ENCODE data around the gene SPG11. TPM values are rescaled to one million over a fixed set of nuclear protein-coding genes. Genes with fewer than 3 reads are reported as not detected.
"Not testable (repeated sequence)": the region's sequence is repeated elsewhere in the genome, so short reads cannot be mapped to it uniquely, and the experiment has no call there.

SPG11 gene
- polyA plus RNA-seq, 2 donors, result 23.5 to 29.4 TPM

DNA sequence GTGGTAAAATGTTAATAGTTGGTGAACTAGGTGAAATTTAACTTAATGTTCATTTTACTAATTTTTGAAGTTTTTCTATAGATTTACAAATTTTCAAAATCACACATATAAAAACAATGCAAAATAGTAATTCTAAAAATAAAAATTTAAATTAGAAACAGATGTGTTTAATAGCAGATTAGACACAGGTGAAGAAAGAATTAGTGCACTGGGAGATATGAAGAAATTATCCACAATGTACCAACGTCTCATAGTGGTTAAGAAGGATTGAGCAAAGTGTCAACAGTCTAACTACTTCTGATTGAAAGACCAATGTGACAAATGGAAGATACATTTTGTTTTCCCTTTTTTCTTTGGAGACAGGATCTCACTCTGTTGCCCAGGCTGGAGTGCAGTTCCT lies 26.5 kb downstream of the SPG11 start:
- no peaks in the 10 kb centered on the region for H3K9me3 ChIP-seq (ENCODE audit: control insufficient read depth in 2 of 2, insufficient read depth in 1 of 2, low read depth in 1 of 2, low read length in 1 of 2)
- no peaks in the 10 kb centered on the region for H3K27me3 ChIP-seq (ENCODE audit: control insufficient read depth in 1 of 2, insufficient read depth in 2 of 2, low read length in 2 of 2)
- H3K4me1 ChIP-seq (ENCODE audit: control insufficient read depth in 2 of 2, insufficient read depth in 2 of 2, low read length in 1 of 2), result no peaks in the 10 kb centered on the region
- 86 to 97% methylated on average over 1 of the region's 1 CpG for WGBS, 2 donors
- no peak overlapping the region for H3K27ac ChIP-seq (ENCODE audit: low read depth in 2 of 2, low read length in 1 of 2)
- no peak overlapping the region for H3K4me3 ChIP-seq (ENCODE audit: low read depth in 1 of 2, low read length in 2 of 2)
- H3K36me3 ChIP-seq (ENCODE audit: control insufficient read depth in 2 of 2, insufficient read depth in 2 of 2, low read length in 1 of 2), result peaks cover 5 to 7% of the 10 kb centered on the region in 2 donors

DNA sequence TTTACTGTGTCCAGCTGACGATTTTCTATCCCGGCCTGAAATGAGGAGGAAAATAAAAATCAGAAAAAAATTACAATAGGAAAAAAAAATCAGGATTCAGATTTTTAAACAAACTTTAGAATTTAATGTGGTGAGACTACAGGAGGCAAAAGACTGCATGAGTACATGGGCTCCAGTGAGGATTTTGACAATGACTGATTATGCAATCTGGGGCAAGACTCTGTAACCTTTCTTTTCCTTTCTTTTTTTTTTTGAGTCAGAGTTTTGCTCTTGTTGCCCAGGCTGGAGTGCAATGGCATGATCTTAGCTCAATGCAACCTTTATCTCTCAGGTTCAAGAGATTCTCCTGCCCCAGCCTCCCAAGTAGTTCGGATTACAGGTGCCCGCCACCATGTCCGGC lies 29.9 kb downstream of the SPG11 start:
- H3K4me1 ChIP-seq (ENCODE audit: control insufficient read depth in 2 of 2, insufficient read depth in 2 of 2, low read length in 1 of 2), result no peaks in the 10 kb centered on the region
- peaks cover 7 to 11% of the 10 kb centered on the region in 2 donors for H3K36me3 ChIP-seq (ENCODE audit: control insufficient read depth in 2 of 2, insufficient read depth in 2 of 2, low read length in 1 of 2)
- H3K9me3 ChIP-seq (ENCODE audit: control insufficient read depth in 2 of 2, insufficient read depth in 1 of 2, low read depth in 1 of 2, low read length in 1 of 2), result no peaks in the 10 kb centered on the region
- H3K4me3 ChIP-seq (ENCODE audit: low read depth in 1 of 2, low read length in 2 of 2), result no peak overlapping the region
- no peak overlapping the region for H3K27ac ChIP-seq (ENCODE audit: low read depth in 2 of 2, low read length in 1 of 2)
- 85 to 91% methylated on average over 5 of the region's 5 CpGs for WGBS, 2 donors
- no peaks in the 10 kb centered on the region for H3K27me3 ChIP-seq (ENCODE audit: control insufficient read depth in 1 of 2, insufficient read depth in 2 of 2, low read length in 2 of 2)

DNA sequence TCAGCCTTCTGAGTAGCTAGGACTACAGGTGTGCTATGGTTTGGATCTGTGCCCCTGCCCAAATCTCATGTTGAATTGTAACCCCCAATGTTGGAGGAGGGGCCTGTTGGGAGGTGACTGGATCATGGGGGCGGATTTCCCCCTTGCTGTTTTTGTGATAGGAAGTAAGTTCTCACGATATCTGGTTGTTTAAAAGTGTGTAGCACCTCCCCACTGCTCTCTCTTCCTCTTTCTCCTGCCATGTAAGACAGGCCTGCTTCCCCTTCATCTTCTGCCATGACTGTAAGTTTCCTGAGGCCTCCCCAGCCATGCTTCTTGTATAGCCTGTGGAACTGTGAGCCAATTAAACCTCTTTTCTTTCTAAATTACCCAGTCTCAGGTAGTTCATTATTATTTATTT lies 38.2 kb downstream of the SPG11 start:
- 88 to 91% methylated on average over 2 of the region's 2 CpGs for WGBS, 2 donors
- H3K27ac ChIP-seq (ENCODE audit: low read depth in 2 of 2, low read length in 1 of 2); H3K4me3 ChIP-seq (ENCODE audit: low read depth in 1 of 2, low read length in 2 of 2); H3K9me3 ChIP-seq (ENCODE audit: control insufficient read depth in 2 of 2, insufficient read depth in 1 of 2, low read depth in 1 of 2, low read length in 1 of 2); H3K4me1 ChIP-seq (ENCODE audit: control insufficient read depth in 2 of 2, insufficient read depth in 2 of 2, low read length in 1 of 2); H3K27me3 ChIP-seq (ENCODE audit: control insufficient read depth in 1 of 2, insufficient read depth in 2 of 2, low read length in 2 of 2); H3K36me3 ChIP-seq (ENCODE audit: control insufficient read depth in 2 of 2, insufficient read depth in 2 of 2, low read length in 1 of 2): not testable (repeated sequence)

DNA sequence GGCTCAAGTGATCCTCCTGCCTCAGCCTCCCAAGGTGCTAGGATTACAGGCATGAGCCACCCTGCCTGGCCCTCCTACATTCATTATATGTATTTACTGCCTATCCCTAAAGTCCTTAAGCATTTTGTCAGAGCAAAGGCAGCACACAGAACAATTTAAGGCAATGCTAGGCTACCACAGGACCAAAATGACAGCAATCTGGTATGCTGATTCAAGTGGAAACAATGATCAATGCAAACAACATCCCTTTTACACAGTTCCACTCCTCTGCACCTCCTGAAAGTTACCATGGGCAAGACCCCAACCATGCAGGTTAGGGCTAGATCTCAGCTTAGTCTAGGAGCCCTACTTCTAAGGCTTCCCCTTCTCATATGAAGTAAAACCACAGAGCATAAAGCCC lies 40.3 kb downstream of the SPG11 start:
- Histone ChIP-seq H3K4me3 (ENCODE audit: low read depth in 1 of 2, low read length in 2 of 2) (no peak overlapping the region), H3K27me3 (ENCODE audit: control insufficient read depth in 1 of 2, insufficient read depth in 2 of 2, low read length in 2 of 2) (no peaks in the 10 kb centered on the region), H3K4me1 (ENCODE audit: control insufficient read depth in 2 of 2, insufficient read depth in 2 of 2, low read length in 1 of 2) (no peaks in the 10 kb centered on the region), H3K36me3 (ENCODE audit: control insufficient read depth in 2 of 2, insufficient read depth in 2 of 2, low read length in 1 of 2) (peaks cover 2 to 3% of the 10 kb centered on the region in 2 donors), H3K27ac (ENCODE audit: low read depth in 2 of 2, low read length in 1 of 2) (no peak overlapping the region), H3K9me3 (ENCODE audit: control insufficient read depth in 2 of 2, insufficient read depth in 1 of 2, low read depth in 1 of 2, low read length in 1 of 2) (no peaks in the 10 kb centered on the region)

DNA sequence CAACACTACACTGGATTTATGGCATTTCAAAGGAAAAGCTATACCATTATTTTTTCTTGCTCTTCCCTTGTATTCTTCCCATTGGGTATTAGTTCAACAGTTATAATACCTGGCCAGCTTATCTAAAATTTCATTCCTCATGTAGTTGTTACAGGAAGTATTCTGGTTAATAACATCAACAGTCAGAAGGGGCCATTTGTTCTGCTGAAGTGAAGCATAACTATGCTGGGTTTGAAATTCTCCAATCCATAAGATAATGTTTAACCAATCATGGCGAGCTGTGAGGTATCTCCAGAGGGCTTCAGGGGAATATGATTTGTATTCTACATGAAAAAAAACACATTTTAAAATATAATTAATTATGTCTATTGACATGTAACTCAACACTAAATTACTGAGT lies 43.4 kb downstream of the SPG11 start:
- no peaks in the 10 kb centered on the region for H3K9me3 ChIP-seq (ENCODE audit: control insufficient read depth in 2 of 2, insufficient read depth in 1 of 2, low read depth in 1 of 2, low read length in 1 of 2)
- WGBS, 2 donors, result 84 to 95% methylated on average over 1 of the region's 1 CpG

DNA sequence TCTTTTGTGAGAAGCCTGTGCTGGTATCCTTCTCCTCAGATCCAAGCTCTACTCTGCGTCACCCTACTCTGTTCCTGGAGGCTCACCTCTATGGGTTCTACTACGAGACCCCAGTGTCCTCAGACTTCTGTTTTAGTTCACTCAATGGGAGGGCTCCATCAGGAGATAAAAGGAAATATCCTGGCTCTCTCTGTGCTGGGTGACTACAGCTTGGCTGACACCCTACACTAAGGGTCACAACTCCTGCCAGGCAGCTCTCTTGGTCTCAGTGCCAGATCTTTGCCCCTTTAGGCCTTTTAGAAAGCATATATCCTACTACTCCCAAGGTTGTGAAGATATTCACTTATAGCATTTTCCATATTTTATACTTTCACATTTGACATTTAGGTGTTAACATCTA lies 46.5 kb downstream of the SPG11 start:
- Histone ChIP-seq H3K4me3 (ENCODE audit: low read depth in 1 of 2, low read length in 2 of 2) (no peak overlapping the region), H3K36me3 (ENCODE audit: control insufficient read depth in 2 of 2, insufficient read depth in 2 of 2, low read length in 1 of 2) (peaks cover 0 to 10% of the 10 kb centered on the region in 2 donors), H3K27ac (ENCODE audit: low read depth in 2 of 2, low read length in 1 of 2) (no peak overlapping the region), H3K27me3 (ENCODE audit: control insufficient read depth in 1 of 2, insufficient read depth in 2 of 2, low read length in 2 of 2) (no peaks in the 10 kb centered on the region), H3K4me1 (ENCODE audit: control insufficient read depth in 2 of 2, insufficient read depth in 2 of 2, low read length in 1 of 2) (no peaks in the 10 kb centered on the region), H3K9me3 (ENCODE audit: control insufficient read depth in 2 of 2, insufficient read depth in 1 of 2, low read depth in 1 of 2, low read length in 1 of 2) (no peaks in the 10 kb centered on the region)
- WGBS, 2 donors, result 97 to 98% methylated on average over 2 of the region's 2 CpGs

More for the DNA sequence above, 43.4 kb downstream of the SPG11 start:
- Histone ChIP-seq H3K4me1 (ENCODE audit: control insufficient read depth in 2 of 2, insufficient read depth in 2 of 2, low read length in 1 of 2) (no peaks in the 10 kb centered on the region), H3K27ac (ENCODE audit: low read depth in 2 of 2, low read length in 1 of 2) (no peak overlapping the region), H3K36me3 (ENCODE audit: control insufficient read depth in 2 of 2, insufficient read depth in 2 of 2, low read length in 1 of 2) (peaks cover 2% of the 10 kb centered on the region in 2 donors), H3K27me3 (ENCODE audit: control insufficient read depth in 1 of 2, insufficient read depth in 2 of 2, low read length in 2 of 2) (no peaks in the 10 kb centered on the region), H3K4me3 (ENCODE audit: low read depth in 1 of 2, low read length in 2 of 2) (no peak overlapping the region)

DNA sequence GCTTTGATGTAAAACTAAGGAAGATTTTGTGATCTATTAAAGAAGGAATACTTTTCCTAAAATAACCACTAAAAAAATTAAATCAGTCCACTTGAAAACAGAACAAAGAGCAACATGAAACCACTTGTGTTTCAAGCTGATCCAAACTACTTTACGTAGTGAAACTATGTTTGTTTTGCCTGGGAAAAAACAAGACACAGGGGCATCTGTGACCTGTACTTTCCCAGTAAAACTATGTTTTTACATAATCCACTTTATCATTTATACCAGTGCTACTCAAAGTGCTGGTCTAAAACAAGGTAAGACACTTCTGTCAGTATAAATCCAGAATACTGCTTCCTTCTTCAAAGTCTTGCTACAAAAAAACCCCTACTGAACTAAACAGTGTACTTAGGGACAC lies 56.7 kb downstream of the SPG11 start:
- Histone ChIP-seq H3K27ac (ENCODE audit: low read depth in 2 of 2, low read length in 1 of 2) (no peak overlapping the region), H3K4me3 (ENCODE audit: low read depth in 1 of 2, low read length in 2 of 2) (no peak overlapping the region), H3K4me1 (ENCODE audit: control insufficient read depth in 2 of 2, insufficient read depth in 2 of 2, low read length in 1 of 2) (no peaks in the 10 kb centered on the region), H3K9me3 (ENCODE audit: control insufficient read depth in 2 of 2, insufficient read depth in 1 of 2, low read depth in 1 of 2, low read length in 1 of 2) (no peaks in the 10 kb centered on the region), H3K27me3 (ENCODE audit: control insufficient read depth in 1 of 2, insufficient read depth in 2 of 2, low read length in 2 of 2) (no peaks in the 10 kb centered on the region), H3K36me3 (ENCODE audit: control insufficient read depth in 2 of 2, insufficient read depth in 2 of 2, low read length in 1 of 2) (peaks cover 5 to 8% of the 10 kb centered on the region in 2 donors)
- WGBS, 2 donors, result 86 to 88% methylated on average over 1 of the region's 1 CpG

DNA sequence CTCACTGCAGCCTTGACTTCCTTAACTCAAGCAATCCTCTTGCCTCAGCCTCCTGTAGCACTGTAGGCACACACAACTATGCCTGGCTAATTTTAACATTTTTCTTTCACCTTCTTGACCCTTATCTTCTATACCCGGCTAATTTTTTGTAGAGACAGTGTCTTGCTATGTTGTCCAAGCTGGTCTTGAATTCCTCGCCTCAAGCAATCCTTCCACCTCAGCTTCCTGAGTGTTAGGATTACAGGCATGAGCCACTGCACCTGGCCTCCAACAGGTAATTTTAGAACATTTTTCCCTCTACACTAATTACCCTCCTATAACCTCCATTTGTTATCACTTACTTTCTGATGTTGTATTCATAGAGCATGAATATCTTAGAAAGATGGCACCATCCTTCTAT lies 60.3 kb downstream of the SPG11 start:
- no peak overlapping the region for H3K27ac ChIP-seq (ENCODE audit: low read depth in 2 of 2, low read length in 1 of 2)
- H3K36me3 ChIP-seq (ENCODE audit: control insufficient read depth in 2 of 2, insufficient read depth in 2 of 2, low read length in 1 of 2), result peaks cover 5 to 11% of the 10 kb centered on the region in 2 donors
- no peak overlapping the region for H3K4me3 ChIP-seq (ENCODE audit: low read depth in 1 of 2, low read length in 2 of 2)
- no peaks in the 10 kb centered on the region for H3K9me3 ChIP-seq (ENCODE audit: control insufficient read depth in 2 of 2, insufficient read depth in 1 of 2, low read depth in 1 of 2, low read length in 1 of 2)
- 98% methylated on average over 2 of the region's 2 CpGs for WGBS, 2 donors
- H3K27me3 ChIP-seq (ENCODE audit: control insufficient read depth in 1 of 2, insufficient read depth in 2 of 2, low read length in 2 of 2), result no peaks in the 10 kb centered on the region
- no peaks in the 10 kb centered on the region for H3K4me1 ChIP-seq (ENCODE audit: control insufficient read depth in 2 of 2, insufficient read depth in 2 of 2, low read length in 1 of 2)

DNA sequence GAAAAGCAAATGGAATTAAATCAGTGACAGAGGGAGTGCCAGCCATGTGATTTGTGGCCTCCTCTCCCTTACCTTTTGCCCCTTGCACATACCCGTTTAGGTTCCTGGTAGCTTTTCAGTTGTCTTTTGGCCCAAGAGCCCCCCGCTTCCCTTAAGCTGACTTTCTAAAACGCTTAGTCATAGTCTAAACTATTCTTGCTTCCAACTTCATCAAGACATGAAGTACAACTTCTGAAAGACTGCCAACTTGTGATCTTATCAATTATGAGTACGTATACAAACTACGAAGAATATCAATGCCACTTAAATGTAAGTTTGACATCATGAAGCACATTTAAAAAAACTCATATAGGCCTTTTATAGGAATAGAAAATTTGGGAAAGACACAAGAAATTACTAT lies 64.6 kb downstream of the SPG11 start:
- no peak overlapping the region for H3K27ac ChIP-seq (ENCODE audit: low read depth in 2 of 2, low read length in 1 of 2)
- no peaks in the 10 kb centered on the region for H3K4me1 ChIP-seq (ENCODE audit: control insufficient read depth in 2 of 2, insufficient read depth in 2 of 2, low read length in 1 of 2)
- WGBS, 2 donors, result 72% methylated on average over 5 of the region's 5 CpGs
- no peak overlapping the region for H3K4me3 ChIP-seq (ENCODE audit: low read depth in 1 of 2, low read length in 2 of 2)
- no peaks in the 10 kb centered on the region for H3K9me3 ChIP-seq (ENCODE audit: control insufficient read depth in 2 of 2, insufficient read depth in 1 of 2, low read depth in 1 of 2, low read length in 1 of 2)
- H3K36me3 ChIP-seq (ENCODE audit: control insufficient read depth in 2 of 2, insufficient read depth in 2 of 2, low read length in 1 of 2), result peaks cover 8 to 14% of the 10 kb centered on the region in 2 donors
- H3K27me3 ChIP-seq (ENCODE audit: control insufficient read depth in 1 of 2, insufficient read depth in 2 of 2, low read length in 2 of 2), result no peaks in the 10 kb centered on the region

DNA sequence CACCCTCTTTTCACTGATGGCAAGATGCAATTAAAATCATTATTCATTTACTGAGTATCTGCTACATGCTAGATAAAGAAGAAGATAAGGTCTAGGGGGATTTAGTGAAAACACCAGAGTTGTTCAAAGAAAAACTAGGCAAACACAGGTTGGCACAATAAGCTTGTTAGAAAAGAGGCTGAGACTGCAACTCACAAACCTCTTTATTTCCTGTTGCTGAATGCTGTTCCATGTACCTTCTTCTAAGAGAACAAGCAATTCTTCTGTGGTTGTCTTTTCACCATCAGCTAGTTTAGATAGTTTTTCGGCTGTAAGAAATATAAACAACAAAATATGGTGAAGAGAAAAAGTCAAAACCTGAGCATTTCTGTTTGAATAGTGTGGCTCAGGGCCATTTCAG lies 65.4 kb downstream of the SPG11 start:
- 85 to 86% methylated on average over 1 of the region's 1 CpG for WGBS, 2 donors
- Histone ChIP-seq H3K4me3 (ENCODE audit: low read depth in 1 of 2, low read length in 2 of 2) (no peak overlapping the region), H3K27me3 (ENCODE audit: control insufficient read depth in 1 of 2, insufficient read depth in 2 of 2, low read length in 2 of 2) (no peaks in the 10 kb centered on the region), H3K4me1 (ENCODE audit: control insufficient read depth in 2 of 2, insufficient read depth in 2 of 2, low read length in 1 of 2) (no peaks in the 10 kb centered on the region), H3K36me3 (ENCODE audit: control insufficient read depth in 2 of 2, insufficient read depth in 2 of 2, low read length in 1 of 2) (peaks cover 7 to 14% of the 10 kb centered on the region in 2 donors), H3K9me3 (ENCODE audit: control insufficient read depth in 2 of 2, insufficient read depth in 1 of 2, low read depth in 1 of 2, low read length in 1 of 2) (no peaks in the 10 kb centered on the region), H3K27ac (ENCODE audit: low read depth in 2 of 2, low read length in 1 of 2) (no peak overlapping the region)
